GM10248 (cell line): ENCODE results near the gene CDON.
"Not testable (repeated sequence)": the region's sequence is repeated elsewhere in the genome, so short reads cannot be mapped to it uniquely, and the experiment has no call there.

Experiments
- CTCF ChIA-PET: fragments of 300-600 bp; sonication (Branson Sonifier 250); formaldehyde crosslinking; extraction: SDS; loops from one replicate; lab custom pipeline; 2021; ENCODE audit warnings: antibody characterized with exemption; lab: Yijun Ruan, JAX
- POLR2A ChIA-PET: fragments of 350-650 bp; sonication (Branson Sonifier 250); formaldehyde crosslinking; extraction: SDS; loops from one replicate; lab custom pipeline; 2020; ENCODE audit warnings: antibody characterized with exemption; lab: Yijun Ruan, JAX
- DNase-seq: peaks from one replicate; pipeline ENCODE4 v3.0.0; 2012; ENCODE audit errors: extremely low spot score
- CTCF ChIP-seq: IDR thresholded peaks from 2 replicates; pipeline ENCODE4 v1.5.1; 2012; ENCODE audit warnings: mild to moderate bottlenecking, low read depth; ENCODE audit errors: extremely low read depth, missing control alignments, control extremely low read depth

The CDON gene

GRCh38 chr11:125916683-125917347, 145.9 kb downstream of the CDON start:
- ChIA-PET CTCF (interaction anchor here (0.9 to 1.9 kb wide), 5 partner anchors 9 to 281 kb away, joined by 3 to 8 read pairs (median 3); no protein-coding TSS in a partner anchor), POLR2A (no interaction called here)
- no peak for TF ChIP-seq CTCF
- no peak for DNase-seq

GRCh38 chr11:125914601-125915000, 148.1 kb downstream of the CDON start:
- CTCF ChIA-PET: interaction anchor here (1.0 to 2.3 kb wide), 2 partner anchors 8 to 9 kb away, joined by 3 to 8 read pairs; no protein-coding TSS in a partner anchor
- POLR2A ChIA-PET, DNase-seq: not testable (repeated sequence)

GRCh38 chr11:125910226-125910849, 152.3 kb downstream of the CDON start:
- TF ChIP-seq CTCF: no peak
- DNase-seq: no peak
- ChIA-PET CTCF (interaction anchor here (1.1 kb wide), 1 partner anchor 18 kb away, joined by 3 read pairs; no protein-coding TSS in a partner anchor), POLR2A (no interaction called here)
